HG03064 (cell line): Measurements from ENCODE around the gene CEP350.
"Not testable (repeated sequence)": the region's sequence is repeated elsewhere in the genome, so short reads cannot be mapped to it uniquely, and the experiment has no call there.

Experiments used
- ATAC-seq: cut with Tn5 transposase; IDR thresholded peaks from one replicate; pipeline ENCODE4 v1.9.1; 2021; ENCODE audit warnings: low read depth; ENCODE audit not compliant: unreplicated experiment

CEP350 gene

DNA sequence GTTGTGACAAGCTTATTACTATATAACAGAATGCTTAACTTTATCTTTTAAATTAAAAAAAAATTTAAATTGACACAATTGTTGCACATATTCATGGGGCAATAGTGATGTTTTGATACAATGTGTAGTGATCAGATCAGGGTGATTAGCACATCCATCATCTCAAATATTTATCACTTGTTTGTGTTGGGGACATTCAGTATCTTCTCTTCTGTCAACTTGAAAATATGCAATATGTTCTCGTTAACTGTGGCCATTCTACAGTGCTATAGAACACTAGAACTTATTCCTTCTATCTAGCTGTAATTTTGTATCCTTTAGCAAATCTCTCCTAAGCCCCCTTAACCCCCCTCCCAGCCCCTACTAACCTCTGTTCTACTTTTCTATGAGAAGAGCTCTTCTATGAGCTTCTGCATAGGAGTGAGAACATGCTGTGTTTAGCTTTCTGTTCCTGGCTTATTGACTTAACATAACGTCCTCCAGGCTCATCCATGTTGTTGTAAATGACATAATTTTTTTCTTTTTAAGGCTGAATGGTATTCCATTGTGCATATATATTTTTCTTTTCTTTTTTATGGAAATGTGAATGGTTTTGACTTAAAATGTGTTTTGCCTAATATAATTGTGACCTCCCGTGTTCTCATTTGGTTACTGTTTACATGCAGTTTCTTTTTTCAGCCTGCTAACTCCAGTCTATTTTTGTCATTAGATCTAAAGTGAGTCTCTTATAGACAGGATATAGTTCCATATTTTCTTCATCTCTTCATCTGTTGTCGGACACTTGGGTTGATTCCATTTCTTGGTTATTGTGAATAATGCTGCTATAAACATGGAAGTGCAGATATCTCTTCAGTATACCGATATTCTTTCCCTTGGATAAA, 23.8 kb downstream of the CEP350 start:
- ATAC-seq: no peak

DNA sequence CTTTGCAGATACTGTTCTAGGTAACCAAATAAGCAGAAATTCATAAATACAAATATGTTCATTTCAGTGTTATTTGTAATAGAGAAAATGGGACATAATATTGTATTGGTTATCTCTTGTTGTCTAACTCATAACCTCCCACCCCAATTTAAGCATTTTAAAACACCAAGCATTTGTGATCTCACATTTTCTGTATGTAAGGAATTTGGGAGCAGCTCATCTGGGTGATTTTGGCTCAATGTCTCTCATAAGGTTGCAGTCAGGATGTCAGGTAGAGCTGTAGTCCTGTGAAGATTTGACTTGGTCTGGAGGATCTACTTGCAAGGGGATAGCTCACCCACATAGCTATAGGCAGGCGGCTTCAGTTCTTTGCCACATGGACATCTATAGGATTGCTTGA, 29.5 kb downstream of the CEP350 start:
- no peak for ATAC-seq

DNA sequence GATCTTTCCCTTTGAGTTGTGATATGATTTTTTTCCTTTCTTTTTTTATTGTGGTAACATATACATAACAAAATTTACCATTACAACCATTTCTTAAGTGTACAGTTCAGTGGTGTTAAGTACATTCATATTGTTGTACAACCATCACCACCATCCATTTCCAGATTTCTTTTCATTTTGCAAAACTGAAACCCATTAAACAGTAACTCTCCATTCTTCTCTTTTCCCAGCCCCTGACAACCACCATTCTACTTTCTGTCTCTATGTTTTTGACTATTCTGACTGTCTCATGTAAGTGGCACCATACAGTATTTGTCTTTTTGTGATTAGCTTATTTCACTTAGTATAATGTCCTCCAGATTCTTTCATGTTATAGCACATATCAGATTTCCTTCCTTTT, 30.3 kb downstream of the CEP350 start:
- no peak for ATAC-seq

DNA sequence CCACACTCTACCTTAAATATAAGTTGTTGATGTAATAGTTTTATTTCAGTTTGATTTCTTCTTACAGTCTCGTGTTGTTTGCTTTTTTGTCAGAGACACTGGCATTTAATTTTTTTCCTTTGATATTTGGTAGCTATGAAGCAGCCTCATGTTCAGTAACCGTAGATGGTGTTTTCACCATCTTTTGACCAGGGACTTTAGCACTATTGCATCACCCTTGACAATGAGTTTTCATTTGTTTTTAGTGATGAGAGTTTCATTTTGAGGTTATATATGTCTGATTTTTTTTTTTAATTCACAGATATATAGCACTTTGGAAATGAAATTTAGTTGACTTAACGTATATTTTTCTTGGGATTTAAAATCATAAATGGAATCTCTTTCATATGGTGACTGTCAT, 36.2 kb downstream of the CEP350 start:
- ATAC-seq: no peak

DNA sequence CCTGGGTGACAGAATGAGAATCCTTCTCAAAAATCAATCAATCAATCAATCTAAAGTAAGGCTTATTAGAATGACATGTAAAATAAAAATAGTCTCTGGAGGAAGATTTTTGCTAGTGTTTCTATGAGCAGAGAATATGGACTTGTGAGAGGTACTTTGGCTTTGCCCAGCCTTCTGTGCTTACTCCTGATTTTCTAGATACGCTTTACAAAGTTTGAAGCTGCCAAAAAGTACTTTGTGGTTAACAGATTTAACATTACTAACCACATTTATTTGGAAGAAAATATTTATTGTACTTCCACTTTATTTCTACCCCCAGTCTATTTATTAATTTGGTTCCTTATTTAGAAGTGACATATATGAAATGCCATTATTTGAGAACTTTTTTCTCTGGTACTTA, 41.0 kb downstream of the CEP350 start:
- no peak for ATAC-seq

DNA sequence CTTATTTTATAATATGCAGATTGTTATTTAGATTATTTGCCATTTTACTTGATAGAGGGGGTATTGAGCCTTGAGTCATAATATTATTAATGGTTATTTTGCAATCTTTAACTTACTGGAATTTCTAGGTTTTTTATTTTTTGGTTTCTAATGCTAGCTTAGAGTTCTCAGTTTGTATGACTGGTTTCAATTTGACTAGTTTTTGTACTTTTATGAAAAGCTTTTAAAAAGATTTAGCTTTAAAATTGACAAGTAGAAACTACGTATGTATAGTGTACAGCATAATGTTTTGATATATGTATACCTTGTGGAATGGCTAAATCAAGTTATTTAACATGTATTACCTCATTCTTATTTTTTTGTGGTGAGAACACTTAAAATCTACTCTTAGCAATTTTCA, 41.5 kb downstream of the CEP350 start:
- ATAC-seq: peak; percentile 68

DNA sequence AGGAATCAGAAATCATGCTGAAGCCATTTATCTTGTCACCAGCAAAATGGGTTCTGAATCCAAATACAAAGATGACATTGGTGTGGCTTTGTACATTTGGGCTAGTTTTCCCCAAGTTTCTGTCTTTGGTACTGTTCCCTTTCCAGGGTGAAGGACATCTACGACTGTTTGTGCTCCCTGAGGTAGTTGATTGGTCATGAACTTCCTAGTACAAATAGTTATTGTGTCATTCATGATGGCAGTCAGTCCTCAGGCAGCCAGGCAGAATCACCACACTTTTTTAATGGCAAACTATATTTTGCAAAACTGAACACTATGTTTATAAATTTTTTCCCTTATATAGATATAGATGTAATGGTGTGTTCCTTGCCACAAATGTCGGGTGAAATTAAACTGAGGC, 46.0 kb downstream of the CEP350 start:
- no peak for ATAC-seq

DNA sequence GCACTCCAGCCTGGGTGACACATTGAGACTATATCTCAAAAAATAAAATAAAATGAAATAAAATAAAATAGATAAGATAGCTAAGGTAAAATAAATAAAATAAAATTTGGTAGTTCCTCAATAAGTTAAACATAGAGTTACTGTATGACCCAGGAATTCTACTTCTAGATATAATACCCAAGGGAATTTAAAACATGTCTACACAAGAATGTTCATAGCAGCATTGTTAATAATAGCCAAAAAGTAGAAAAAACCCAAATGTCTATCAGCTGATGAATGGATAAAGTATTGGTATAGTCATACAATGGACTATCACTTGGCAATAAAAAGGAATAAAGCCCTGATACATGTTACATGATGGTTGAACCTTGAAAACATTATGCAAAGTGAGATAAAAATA, 47.8 kb downstream of the CEP350 start:
- ATAC-seq: no peak

DNA sequence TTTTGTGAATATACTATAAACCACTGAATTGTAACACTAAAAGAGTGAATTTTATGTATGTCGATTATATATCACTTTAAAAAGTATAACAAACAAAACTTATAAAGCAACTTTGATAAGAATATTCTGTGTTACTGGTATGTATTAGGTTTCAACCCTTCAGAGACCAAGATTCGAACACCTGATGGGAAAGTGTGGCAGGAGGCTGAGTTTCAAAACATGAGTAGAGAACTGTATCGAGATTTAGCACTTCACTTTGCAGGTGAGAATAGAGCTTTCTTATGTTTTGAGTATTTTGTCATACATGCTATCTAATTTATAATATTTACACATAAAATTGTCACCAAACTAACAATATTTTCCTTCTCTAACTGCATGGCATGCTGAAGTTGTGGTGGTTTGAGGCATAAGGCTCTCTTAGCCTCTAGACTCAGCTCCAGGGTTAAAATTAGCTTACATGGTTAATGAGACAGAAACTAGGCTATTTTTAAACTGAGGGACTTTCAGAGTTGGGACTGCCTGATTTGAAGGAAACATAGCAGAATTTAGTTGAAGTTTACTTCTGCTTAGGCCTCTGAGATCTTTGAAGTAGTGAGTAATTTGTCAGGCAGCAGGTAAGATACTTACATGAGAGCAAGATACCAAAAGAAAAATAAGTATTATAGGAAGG, 48.6 kb downstream of the CEP350 start:
- ATAC-seq: peak; percentile 84

DNA sequence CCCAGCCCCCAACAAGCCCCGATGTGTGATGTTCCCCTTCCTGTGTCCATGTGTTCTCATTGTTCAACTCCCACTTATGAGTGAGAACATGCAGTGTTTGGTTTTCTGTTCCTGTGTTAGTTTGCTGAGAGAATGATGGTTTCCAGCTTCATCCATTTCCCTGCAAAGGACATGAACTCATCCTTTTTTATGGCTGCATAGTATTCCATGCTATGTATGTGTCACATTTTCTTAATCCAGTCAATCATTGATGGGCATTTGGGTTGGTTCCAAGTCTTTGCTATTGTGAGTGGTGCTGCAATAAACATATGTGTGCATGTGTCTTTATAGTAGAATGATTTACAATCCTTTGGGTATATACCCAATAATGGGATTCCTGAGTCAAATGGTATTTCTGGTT, 52.2 kb downstream of the CEP350 start:
- ATAC-seq: not testable (repeated sequence)

DNA sequence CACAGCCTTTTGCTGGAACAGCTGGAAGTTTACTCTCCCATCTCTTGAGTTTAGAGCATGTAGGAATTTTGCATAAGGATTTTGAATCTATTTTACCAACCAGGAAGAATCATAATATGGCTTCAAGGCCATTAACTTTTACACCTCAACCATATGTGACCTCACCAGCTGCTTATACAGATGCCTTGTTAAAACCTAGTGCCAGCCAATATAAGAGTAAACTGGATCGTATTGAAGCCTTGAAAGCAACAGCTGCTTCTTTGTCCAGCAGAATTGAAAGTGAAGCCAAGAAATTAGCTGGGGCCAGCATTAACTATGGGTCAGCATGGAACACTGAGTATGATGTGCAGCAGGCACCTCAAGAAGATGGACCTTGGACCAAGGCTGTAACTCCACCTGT, 65.4 kb downstream of the CEP350 start:
- ATAC-seq: no peak

DNA sequence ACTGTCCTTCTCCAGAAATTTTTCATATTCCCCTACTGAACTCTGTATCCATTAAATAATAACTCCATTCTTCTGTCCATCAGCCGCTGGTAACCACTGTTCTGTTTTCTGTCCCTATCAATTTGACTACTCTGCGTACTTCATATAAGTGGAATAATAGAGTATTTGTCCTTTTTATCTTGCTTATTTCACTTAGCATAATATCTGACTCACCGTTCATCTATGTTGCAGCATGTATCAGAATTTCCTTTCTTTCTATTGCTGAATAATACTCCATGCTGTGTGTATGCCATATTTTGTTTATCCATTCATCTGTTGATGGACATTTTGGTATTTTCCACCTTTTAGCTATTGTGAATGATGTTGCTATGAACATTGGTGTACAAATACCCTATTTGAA, 71.9 kb downstream of the CEP350 start:
- no peak for ATAC-seq

DNA sequence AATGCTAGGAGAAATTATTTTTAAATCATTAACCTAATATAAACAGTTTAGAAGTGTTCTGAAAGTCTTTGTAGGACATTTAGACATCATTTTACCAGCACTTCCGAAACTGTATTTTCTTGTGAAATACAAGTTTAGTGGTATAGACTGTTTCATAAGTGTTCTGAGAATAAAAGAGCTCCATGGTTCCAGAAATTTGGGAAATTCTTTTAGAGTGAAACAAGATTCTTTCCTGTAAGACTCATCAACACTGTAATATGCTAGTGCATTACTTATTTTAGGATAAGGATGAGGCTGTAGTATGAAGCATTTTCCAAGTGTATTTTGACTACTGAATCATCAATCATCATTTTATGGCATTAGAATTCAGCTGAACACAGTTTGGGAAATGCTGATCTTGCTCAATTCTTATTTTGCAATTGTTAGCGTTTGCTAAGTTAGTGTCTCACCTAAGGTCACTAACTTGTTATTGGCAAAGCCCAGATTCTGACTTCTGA, 73.4 kb downstream of the CEP350 start:
- no peak for ATAC-seq

DNA sequence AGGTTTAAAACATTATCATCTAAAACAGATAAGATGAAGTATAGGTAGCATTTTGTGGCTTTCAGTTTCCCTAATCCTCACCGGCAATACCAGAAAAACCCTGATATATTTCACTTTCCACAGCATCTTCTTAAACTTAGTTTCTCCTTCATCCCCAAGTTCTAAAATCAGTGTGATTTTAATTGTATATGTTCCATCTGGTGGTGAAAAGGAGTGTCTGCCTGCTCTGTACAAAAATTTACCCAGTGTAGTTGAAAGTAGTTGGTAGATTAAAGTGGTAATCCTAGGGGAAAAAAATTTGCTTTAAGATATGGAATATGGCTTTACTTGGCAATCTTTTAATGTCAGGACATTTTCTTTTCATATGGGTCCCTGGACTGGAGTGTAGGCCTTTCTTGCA, 74.3 kb downstream of the CEP350 start:
- no peak for ATAC-seq

DNA sequence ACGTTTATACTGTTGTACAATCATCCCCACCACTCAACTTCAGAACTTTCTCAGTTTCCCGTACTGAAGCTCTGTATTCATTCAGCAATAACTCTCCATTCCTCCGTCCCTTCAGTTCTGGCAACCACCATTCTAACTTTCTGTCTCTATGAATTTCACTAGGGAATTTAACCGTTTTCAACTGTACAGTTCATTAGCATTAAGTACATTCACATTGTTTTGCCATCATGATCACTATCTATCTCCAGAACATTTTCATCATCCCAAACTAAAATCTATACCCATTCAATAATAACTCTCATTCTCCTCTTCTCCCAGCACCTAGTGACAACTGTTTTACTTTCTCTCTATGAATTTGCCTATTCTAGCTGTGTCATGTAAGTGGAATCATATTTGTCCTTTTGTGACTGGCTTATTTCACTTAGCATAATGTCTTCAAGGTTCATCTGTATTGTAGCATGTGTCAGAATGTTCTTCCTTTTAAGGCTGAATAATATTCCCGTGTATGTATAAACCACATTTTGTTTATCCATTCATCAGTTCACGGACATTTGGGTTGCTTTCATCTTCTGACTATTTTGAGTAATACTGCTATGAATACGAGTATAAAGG, 75.0 kb downstream of the CEP350 start:
- no peak for ATAC-seq

DNA sequence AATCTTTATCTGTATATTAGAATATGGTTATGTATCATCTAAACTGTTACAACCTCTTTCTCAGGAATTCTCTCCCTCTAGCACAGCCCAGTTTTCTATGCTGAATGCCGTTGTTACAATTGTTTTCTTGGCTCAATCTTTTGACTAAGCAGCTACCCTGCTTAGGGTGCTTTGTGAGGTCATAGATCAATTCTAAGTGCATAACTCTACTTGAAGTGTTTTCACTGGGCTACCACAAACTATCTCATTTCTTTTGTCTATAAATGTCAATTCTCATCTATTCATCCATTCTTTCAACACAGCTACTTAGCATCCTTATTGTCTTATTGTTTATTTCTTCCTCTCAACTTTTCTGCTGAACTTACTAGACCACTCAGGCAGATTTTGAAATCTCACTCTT, 77.1 kb downstream of the CEP350 start:
- no peak for ATAC-seq

DNA sequence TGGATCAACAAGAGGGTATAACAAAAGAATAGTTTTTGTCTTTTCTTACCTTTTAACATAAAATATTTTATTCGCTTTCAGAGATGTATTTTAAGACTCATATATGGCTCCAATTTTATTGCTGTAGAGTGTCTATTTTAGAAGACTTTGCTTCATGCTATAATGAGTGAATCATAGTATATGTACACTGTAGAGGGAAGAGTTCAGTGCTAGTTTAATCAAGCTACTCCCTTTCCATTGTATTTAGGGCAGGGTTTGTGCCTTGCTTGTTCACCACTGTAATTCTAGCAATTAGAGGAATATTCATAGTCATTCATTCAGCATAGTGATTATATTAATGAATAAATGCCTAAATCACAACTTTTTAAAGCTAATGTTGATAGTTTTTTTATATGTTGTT, 78.8 kb downstream of the CEP350 start:
- ATAC-seq: no peak

DNA sequence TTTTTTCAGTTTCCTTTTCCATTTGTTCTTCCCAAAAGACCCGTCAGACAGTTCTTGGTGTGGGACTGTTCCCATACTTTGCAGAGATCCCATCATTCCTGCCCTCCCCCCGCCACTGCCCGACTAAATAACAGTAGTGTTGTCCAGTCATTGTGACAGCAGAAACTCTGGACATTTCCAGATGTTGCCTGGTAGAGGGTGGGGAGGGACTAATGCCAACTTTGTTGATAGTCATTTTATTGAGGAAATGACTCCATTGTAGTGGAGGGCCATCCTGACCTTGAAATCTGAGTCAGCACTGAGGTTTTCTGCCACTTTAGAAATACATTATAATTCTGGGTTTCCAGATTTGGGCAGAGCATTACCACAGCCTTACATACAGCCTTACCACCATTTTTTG, 85.4 kb downstream of the CEP350 start:
- ATAC-seq: no peak

DNA sequence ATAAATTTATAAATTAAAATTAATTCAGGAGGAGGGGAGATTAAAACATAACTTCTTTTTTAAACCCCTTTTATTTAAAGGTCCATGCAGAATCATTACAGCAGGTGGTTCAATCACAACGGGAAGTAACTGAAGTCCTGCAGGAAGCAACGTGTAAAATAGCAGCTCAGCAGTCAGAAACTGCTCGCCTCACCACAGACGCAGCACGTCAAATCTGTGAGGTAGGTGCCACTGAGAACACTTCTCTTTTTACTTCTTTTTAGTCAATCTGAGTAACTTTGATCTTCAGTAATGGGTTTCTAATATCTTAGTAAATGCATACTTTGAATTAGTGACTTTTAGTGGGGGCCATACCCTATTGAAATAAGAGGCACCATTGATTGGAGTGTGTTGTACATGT, 87.0 kb downstream of the CEP350 start:
- no peak for ATAC-seq

DNA sequence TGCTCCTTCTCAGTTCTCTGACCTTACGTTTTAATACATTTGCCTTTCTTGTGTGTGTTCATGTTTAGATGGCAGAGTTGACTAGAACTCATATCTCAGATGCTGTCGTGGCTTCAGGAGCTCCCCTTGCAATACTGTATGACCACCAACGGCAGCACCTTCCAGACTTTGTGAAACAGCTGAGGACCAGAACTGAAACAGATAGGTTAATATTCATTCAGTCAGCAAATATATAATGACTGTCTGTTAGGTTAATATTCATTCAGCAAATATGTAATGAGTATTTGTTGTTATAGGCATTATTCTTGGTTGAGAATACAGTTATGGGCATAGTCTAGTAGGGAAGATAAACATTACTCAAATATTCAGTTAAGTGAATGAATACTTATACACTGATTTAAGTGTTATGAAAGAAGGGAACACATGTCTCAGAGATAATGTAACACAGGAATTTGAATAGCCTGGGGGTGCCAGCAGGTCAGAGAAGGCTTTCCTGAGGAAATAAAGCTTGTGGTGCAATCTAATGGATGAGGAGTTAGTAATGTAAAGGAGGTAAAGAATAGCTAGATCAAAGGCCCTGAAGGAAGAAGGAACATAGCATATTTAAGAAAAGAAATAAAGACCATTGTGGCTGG, 88.5 kb downstream of the CEP350 start:
- ATAC-seq: no peak

DNA sequence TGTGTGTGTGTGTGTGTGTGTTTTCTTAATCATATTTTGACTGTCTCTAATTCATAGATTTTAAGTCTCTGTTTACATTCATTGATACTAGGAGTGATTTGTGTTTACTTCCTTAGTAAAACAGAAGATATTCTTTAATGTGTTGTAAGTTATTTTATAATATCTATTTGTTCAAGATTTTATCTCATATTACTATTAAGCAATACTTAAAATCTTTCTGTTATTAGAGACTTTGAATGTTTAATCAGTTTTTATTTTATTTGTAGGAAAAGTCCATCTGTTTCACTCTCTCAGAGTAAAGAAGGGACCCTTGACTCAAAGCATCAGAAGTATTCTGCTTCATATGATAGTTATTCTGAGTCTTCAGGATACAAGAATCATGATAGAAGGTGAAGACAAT, 89.2 kb downstream of the CEP350 start:
- no peak for ATAC-seq
